ENCODE data around the gene NEURL1B.

NEURL1B gene

DNA sequence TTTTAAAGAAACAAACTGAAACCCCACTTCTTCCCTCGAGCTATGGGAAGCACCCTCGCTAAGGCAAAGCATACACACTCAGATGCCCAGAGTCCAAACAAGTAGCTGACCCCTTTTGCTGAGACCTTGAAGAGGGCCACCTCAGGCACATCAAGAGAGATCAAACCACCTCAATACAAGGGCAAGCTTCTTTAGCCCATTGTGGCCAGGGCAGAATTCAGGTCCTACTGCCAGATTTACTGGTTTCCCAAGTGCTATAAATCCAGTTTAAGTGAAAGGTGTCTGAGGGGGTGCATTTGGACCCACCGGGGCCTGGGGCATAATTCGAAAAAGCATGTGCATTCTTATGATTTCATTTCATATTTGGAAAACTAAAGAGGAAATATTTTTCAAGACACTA is 40.4 kb downstream of the NEURL1B start:
- DNase-seq = no peak

- no peak for DNase-seq
These were observed 42.2 kb downstream of the NEURL1B start for GRCh38 chr5:172683264-172683644.

DNA sequence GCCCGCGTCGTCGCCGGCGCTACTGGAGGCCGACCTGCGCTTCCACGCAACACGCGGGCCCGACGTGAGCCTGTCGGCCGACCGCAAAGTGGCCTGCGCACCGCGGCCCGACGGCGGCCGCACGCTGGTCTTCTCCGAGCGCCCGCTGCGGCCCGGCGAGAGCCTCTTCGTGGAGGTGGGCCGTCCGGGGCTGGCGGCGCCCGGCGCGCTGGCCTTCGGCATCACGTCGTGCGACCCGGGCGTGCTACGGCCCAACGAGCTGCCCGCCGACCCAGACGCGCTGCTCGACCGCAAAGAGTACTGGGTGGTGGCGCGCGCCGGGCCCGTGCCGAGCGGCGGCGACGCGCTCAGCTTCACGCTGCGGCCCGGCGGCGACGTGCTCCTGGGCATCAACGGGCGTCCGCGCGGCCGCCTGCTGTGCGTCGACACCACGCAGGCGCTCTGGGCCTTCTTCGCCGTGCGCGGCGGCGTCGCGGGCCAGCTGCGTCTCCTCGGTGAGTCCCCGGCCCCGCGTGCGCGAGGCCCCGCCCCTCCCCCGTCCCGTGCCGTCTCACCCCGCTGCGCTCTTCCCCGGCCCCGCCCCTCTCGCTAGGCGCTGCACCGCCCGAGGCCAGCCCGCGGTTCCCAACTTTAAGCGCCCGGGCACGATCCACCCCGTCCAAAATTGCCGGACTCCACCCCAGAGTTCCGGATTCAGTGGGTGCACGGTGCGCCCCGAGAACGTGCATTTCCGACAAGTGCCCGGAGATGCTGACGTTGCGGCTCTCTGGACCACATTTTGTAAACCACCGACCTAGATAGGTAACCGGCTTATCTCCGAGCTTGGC is 42.8 kb downstream of the NEURL1B start:
- no peak for DNase-seq

GRCh38 chr5:172685091-172685490 is 44.0 kb downstream of the NEURL1B start:
- no peak for DNase-seq

GRCh38 chr5:172686111-172686510 is 45.0 kb downstream of the NEURL1B start:
- no peak for DNase-seq

DNA sequence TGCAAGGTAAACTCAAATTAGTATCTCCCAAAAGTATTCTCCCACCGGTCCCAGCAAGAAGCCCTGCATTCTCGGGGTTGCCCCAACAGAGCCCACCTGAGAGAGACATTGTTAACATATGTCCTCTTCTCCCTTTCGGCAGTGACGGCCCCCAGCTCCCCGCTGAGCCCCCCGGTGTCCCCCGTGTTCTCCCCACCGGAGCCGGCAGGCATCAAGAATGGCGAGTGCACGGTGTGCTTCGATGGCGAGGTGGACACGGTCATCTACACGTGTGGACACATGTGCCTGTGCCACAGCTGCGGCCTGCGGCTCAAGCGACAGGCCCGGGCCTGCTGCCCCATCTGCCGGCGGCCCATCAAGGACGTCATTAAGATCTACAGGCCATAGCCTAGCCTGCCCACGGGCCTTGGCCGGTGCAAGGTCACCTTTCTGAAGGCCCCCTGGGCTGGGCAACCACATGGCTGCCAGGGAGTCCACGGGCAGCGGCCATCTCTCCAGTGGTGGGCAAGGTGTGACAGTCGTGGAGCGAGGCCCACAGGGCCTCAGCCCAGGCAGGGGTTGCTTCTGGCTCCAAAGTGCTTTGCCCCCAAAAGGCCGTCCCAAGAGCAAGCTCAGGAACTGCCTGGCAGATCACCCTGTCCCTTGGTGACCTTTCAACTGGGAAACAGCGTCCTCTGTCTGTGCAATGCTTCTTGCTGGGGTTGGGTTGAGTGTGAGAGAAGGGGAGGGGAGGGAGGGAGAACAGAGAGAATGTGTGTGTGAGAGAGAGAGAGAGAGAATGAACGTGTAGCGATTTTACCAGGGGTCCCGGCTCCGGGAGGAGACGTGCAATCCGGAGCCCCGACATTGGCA is 45.7 kb downstream of the NEURL1B start:
- DNase-seq = no peak

DNA sequence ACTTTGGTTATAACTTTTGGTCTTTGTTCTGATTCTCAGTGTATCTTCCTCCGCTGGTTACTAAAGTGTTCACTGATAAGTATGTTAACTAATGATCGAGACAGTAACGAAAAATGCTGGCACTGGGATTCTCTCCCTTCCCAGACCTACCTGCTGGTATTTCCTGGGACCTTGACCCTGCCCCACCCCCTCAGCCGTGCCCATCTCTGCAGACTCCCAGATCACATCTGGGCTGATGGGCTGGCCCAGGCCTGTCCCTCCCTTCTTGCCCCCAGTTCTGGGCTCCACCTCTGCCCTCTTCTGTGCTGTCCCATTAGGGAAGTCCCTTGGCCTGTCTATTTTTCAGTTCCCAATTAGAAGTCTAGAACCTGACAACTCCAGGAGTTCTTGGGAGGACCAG is 46.9 kb downstream of the NEURL1B start:
- DNase-seq = no peak

DNA sequence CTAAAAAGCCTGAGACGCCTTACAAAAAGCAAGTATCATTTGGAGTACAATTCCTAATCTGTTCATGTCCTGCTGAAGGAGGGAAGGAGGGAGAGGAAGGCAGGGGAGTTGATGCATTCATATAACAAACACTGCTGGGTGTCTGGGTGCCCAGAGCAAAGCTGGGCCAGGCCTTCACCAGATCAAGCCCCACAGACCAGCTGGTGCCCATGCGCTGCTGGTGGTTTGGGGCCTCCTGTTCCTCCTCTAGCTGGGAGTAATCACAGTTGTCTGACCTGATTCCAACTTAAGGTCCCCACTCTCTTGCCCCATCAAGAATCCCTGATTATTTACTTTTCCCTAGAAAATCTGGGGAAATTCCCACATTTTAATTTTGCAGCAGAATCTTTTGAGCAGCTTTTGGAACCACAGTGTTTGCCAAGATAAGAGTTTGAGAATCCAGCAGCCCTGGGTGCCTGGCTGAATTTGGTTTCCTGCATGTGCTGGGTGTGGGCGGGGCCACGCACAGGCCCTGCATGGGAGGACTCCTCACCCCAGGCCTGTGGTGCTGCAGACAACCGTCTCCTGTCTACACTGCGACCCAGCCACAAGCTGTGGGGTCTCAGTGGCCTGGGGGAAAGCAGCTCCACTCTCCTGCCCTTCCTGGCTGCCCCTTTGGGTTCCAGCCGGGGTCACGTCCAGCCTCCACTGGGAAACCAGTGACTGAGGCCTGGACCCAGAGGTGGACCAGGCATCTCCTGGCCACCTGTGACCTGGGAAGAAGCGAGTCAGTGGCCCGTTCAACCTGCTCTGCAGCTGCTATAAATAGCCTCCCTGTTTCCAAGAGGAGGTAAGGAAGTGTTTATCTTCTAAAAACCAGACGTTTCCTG is 47.5 kb downstream of the NEURL1B start:
- no peak for DNase-seq

GRCh38 chr5:172689218-172689572 is 48.1 kb downstream of the NEURL1B start:
- no peak for DNase-seq

DNA sequence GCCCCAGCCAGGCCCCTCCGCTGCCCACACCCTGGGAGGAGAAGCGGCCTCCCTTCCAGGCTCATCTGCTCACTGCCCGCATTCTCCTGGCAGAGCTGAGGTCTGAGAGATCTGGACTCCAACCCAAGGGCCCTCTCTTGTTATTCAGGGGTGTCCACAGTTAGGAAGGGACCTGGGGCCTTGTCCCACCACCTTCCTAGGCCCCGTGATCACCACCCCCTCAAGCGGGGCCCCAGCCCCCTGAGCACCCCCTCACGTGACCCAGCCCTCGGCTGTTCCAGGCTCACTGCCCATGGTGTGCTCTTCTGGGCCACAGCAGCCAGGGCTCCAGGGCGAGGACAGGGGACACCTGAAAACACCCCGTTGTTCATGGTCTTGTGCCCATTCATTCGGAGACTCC is 48.7 kb downstream of the NEURL1B start:
- no peak for DNase-seq

DNA sequence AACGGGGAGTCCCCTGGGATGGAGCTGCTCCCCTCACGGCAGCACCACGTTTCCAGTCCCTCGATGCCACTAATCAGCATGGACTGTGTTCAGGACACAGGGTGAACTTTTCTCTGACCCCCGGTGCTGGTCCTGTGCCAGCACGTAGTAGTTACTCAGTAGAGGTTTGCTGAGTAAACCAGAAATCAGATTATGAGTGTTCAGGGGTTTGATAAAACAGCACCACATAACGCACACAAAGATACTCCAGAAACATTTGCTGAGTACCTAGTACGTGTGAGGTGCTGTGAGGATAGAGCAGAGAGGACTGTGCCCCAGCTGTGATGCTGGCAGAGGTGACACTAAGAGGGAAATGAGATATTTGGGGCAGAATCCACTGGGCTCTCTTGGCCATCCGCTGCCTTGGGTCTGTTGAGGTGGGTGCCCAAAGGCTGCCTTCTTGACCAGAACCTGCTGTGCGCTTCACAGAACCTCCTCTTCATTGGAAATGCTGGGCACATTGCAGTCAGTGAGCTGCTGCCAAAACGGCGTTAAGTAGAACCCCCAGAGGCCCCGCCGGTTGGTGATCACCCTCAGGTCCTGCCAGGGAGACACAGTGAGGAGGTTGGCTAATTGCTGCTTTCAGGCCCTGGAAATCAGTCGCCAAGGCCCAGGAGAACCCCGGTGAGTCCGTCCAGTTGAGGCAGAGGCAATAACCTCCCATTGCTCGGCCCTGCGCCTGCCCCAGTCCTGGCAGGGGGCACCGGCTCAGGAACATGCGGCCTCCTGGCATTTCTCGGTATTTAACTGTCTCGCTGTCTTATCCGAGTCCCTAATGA is 49.4 kb downstream of the NEURL1B start:
- DNase-seq = no peak

DNA sequence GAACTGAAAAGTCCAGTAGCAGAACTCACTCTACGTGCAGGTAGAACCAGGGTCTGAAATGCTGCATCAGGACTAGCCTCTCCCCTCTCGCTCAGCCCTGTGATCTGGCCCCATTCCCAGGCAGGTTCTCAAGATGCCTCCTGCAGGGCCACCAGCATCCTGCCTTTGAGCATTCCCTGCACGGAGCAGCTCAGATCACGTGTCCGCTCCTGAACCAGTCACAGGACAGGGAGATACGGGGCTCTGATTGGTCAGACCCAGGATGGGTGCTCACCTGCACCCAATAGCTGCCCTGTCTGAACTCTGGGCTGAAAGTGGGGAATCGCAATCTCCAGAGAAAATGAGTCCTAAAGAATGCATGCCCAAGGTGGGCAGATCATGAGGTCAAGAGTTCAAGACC is 50.8 kb downstream of the NEURL1B start:
- DNase-seq = no peak

- DNase-seq = no peak
These were observed 51.4 kb downstream of the NEURL1B start for GRCh38 chr5:172692451-172692850.

DNA sequence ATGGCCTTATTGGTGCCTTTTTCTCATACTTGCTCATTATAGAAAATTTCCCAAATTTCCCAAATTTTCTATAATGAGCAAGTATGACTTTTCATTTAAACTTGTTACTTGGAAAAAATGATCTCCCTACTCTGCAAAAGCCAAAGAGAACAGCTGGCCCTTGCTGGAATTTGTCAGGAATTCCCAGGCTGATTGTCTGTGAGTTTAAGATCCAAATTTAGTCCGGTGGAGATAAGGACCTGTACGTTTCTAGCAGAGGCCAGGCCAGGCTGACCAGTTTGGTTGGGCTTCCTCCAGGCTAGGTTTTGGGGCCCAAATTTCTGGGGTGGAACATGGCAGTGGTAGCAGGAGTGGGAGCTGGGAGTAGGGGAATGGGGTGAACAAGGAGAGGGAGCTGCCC is 51.9 kb downstream of the NEURL1B start:
- no peak for DNase-seq

DNA sequence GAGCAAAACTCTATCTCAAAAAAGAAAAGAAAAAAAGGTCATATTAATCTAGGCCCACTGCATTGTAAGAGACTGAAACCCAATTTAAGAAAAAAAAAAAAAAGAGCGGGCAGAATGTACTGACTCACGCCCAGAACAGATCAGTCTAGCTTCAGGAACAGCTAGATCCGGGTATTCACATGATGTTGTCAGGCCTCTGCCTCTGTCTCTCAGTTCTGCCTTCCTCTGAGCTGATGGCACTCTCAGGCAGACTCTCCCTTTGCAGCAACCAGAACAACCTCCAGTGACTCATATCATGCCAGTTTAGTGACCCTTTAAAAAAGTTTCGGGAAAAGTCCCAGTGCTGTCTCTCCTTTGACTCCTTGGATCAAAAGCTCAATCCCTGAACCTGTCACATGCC is 53.0 kb downstream of the NEURL1B start:
- no peak for DNase-seq

- no peak for DNase-seq
These were observed 53.5 kb downstream of the NEURL1B start for GRCh38 chr5:172694541-172694940.

GRCh38 chr5:172695232-172696054 is 54.4 kb downstream of the NEURL1B start:
- no peak for DNase-seq

- no peak for DNase-seq
These were observed 55.2 kb downstream of the NEURL1B start for GRCh38 chr5:172696171-172696849.

DNA sequence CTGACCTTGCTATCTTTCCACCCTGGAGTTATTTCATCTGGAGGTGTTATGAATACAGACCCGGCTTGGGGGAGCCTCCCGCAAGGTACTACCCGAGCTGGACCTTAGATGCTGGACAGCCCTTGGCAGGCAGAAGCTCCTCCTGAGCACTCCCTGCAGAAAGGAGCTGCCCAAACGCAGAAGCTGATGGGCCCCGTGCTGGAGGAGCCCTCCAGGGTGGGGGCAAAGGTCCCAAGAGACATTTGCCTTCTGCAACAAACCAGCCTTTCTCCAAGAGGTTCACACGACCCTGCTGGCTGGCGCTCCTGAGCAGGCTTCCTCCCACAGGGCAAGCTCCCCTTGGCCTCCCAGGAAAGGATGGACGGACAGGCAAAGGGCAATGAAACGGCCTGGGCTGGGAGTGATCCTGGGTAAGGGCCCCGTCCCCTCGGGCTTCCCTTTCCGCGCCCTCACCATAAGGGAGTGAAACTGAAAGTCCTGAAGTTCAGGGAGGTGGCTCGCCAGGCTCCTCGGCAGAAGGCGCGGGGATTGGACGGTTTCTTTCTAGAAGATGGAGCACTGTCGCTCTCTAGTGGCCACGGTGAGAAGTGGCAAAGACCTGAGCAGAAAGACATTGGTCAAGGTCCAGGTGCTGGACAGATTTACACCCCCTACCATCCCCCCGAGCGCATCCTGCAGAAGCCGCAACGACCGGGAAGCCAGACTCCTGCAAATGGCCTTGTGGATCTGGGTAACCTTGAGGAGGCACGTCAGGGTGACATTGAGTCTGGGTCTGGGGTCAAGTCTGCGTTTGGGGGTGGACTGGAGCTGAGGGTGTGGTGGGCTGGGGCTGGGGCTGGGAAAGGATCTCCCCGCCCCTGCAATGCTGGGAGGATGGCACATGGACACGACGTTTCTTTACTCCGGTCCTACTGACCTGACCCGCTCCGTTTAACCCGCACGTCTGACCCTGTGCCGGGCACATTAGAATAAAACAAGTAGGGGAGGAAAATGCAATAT is 56.4 kb downstream of the NEURL1B start:
- peak; percentile 67 for DNase-seq

GRCh38 chr5:172699423-172699822 is 58.4 kb downstream of the NEURL1B start:
- no peak for DNase-seq

Measured in NCI-H1105 treated with DMSO at 0.1 percent for 48 hours (cell line).